ENCODE measurements around the gene LPP.

DNA sequence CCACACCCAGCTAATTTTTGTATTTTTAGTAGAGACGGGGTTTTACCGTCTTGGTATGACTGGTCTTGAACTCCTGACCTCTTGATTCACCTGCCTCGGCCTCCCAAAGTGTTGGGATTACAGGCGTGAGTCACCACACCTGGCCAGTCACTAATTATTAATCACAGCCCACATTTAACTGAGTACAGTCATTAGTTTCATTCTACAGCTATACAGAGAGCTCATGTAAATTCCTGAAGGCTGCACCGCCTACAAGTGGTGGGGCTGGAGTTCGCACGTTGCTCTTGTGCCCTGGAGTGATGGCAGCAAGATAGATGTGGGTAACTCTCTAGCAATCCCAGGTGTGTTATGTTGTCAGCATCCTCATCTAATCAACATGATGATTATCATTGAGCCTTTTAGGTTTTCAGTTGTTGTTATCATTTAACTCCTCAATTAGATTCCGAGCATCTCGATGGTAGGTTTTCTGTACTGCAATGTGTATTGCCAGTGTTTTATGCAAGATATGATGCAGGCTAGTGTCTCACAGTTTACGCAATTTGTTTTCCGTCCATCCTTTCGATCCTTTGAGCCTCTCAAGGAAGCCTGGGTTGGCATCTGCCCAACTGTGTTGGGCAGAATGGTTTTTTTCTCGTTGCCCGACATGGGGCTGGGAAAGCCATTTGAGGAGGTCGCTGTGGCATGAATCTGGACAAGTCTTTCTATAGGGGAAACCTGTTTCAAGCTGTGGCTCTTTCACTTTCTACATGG lies 216.3 kb downstream of the LPP start:
- TF ChIP-seq POLR2AphosphoS5 (IDR thresholded peaks at IDR 0.05; ENCODE audit: borderline replicate concordance, low read depth, low read length) = no peak
- no peak for TF ChIP-seq EZH2 (IDR thresholded peaks at IDR 0.05)

All from SK-N-MC (cell line).